AG08396 (cell line): Measurements from ENCODE around the gene WSB2.

ENCODE experiments used
- DNase-seq: peaks from one replicate; pipeline ENCODE4 v3.0.0; 2012; ENCODE audit warnings: low spot score, mixed read lengths

The WSB2 gene

DNA sequence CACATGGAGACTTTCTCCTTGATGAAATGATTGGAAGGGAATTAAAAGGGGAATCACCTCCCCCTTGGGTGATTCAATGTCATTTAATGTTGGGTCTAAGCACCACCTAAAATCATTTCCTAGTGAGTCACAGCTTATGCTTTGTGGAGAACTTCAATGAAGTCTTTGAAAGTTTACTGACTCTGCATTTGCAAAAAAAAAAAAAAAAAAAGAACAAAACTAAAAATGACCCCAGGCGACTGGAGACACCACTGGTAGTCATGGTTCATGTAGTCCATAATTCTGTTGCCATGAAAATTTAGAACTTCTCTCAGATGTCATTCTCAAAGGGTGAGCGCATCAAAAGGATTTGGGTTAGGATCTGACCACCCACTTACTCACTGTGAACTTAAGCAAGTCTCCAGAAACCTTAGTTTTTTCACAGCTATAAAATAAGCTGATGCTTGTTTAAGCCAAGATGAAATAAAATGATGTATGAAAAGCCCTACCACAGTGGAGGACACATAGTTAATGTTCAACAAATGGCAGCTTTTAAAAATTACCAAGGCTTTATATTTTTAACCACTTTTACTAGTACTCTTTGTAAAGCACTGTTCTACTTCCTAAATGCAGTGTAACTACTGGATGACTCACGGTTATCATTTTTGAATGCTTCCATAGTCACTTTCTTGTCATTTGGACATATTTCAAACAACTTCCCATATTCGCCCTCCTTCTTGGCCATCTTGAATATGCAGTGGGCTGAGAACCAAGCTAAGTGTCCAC lies 74.1 kb downstream of the WSB2 start:
- DNase-seq = no peak

- no peak for DNase-seq
These were observed 75.8 kb downstream of the WSB2 start for GRCh38 chr12:117985182-117985581.
